Skeletal muscle cell (primary cell): ENCODE data around the gene MYLIP.

Source experiments
- DNase-seq: peaks from one replicate; pipeline ENCODE4 v3.0.0-alpha.2; 2010; ENCODE audit warnings: low read depth
- H3K4me3 ChIP-seq: 2 replicates; pipeline ENCODE4 v1.5.1; 2011; ENCODE audit warnings: low read depth, mild to moderate bottlenecking, control low read depth, low read length, moderate library complexity

MYLIP gene

DNA sequence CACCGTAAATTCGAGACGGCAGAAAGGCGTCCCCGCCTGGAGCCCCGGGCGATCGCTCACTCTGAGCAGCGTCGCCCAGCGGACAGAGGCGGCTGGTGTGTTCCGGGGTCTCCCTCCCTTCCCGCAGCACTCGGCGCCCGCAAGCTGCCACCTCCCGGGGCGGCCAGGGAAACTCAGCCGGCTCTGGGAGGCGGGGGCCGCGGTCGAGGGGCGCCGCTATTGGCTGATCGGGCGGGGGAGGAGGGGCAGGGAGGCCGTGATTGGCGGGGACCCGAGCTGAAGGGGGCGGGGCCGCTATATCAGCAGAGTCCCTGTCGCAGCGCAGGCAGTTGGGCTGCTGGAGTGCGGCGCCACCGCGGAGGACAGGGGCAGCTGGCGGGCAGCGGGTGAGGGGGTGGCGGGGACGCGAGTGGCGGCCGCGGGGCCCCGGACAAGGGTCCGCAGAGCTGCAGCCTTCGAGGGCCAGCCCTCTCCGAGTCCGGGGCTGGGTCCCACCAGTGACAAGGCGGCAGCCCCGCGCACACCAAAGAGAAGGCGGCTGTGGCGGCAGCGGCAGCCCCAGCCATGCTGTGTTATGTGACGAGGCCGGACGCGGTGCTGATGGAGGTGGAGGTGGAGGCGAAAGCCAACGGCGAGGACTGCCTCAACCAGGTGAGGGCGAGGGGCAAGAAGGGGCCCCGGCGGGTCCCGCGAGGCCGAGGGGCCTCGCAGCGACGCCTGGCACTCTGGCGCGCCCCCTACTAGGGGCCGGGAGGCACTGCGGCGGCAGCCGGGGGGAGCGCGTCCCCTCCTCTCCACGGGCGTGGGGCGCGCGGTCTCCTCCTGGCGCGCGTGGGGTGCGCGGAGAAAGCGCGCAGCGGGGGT is at the start of gene MYLIP:
Gene MYLIP, plus strand, starts transcription at position 328 of the 864 bp plus-strand sequence. Its CDS starts 237 bp downstream, at position 565.
- peak within 1 kb of the TSS; percentile 86 for H3K4me3 ChIP-seq

DNA sequence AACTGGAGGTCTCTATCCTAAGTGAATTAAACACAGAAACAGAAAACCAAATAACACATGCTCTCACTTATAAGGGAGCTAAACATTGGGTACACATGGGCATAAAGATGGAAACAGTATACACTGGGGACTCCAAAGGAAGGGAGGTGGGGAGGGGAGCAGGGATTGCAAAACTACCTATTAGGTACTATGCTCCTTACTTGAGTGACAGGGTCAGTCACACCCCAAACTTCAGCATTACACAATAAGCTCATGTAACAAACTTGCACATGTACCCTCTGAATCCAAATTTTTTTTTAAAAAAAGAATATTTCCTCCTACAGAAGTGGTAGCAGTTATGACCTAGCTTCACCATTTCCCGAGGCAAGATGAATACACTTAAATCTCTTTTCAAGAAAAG is 49.5 kb upstream of the MYLIP start:
- no peak for DNase-seq
- H3K4me3 ChIP-seq: no peak overlapping the region

More for the DNA sequence above, at the start of gene MYLIP:
- DNase-seq: peak; percentile 78

DNA sequence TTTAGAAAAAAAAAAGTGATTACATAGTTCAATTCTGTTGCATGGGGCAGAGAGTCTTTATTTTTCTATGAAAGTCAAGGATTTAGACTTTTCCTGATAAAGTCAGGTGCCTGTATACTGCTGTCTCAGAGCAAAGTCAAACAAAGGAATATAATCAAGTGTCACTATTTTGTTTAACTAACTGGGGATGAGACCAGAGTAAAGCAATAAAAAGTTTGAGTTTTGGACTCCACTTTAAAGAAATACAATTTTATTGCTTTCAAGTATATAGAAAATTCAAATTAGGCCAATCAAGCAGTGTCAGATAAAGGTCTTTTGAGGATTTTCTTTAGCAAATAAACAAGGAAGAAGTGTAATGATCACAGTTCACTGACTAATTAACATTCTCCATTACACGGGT is 48.7 kb upstream of the MYLIP start:
- no peak for DNase-seq

DNA sequence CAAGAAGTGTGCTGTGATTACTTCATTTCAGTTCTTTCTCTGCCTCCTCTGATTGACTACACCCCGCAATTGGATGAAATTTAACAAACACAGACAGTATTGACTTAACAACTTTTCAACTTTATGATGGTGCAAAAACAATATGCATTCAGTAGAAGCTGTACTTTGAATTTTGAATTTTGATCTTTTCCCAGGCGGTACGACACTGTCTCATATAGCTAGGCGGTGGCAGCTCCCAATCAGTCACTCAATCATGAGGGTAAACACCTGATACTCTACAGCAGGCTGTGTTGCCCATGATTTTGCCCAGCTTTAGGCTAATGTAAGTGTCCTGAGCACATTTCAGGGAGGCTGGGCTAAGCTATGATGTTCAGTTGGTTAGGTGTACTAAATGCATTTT is 47.6 kb upstream of the MYLIP start:
- no peak for DNase-seq
- H3K4me3 ChIP-seq: no peak overlapping the region

More for the DNA sequence above, 48.7 kb upstream of the MYLIP start:
- H3K4me3 ChIP-seq: no peak overlapping the region

DNA sequence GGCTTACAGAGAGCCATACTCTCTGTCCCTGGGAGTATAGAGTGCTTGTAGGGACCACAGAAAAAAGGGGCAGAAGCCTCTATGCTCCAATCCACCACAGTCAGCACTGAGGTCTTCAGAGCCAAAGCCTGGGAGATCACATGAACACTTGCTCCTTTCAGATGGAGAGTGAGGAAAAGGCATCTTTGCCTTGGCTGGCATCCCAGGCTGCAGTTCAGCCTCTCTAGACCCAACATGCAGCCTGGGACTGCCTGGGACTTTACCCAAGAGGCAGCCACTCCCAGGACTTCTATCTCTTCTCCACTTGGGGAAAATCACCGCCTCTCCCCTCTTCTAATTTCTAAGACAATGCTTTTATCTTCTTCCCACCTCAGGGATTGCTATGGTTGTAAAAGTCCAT is 46.5 kb upstream of the MYLIP start:
- no peak overlapping the region for H3K4me3 ChIP-seq
- no peak for DNase-seq

DNA sequence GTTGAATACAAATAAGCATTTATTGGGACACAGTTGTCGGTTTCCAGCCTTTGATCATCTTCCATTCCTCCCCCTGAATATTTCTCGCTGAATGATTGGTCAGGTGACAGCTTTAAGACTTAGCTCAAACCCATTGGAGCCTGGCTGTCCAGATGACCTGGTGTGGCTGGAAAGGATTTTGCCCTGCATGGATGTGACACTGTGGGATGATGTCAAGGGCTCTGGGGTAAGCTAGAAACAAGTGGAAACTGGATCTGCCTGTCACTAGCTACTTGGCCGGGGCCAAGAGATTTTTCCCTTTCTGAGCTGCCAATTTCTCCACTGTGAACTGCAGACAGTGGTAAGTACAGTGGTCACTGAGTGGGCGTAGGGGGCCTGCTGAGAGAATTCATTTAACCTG is 41.9 kb upstream of the MYLIP start:
- DNase-seq: no peak
- H3K4me3 ChIP-seq: no peak overlapping the region

DNA sequence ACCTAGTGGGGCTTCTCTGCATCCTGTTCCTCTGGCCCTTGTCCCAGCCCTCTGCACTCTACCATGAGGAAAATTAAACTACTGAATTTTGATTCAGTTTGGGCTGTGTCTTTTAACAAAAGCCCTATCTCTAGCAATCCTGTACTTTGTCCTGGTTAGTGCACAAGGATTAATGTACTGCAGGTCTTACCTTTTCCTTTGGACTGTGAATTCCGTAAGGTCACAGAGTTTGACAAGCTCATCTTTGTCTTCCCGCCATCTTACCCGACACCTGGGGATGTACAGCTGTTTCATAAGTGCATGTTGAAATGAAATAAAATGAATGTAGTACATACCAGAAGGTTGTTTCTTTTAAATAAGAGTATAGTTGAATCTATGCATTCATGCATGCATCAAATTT is 41.5 kb upstream of the MYLIP start:
- DNase-seq: no peak
- no peak overlapping the region for H3K4me3 ChIP-seq

DNA sequence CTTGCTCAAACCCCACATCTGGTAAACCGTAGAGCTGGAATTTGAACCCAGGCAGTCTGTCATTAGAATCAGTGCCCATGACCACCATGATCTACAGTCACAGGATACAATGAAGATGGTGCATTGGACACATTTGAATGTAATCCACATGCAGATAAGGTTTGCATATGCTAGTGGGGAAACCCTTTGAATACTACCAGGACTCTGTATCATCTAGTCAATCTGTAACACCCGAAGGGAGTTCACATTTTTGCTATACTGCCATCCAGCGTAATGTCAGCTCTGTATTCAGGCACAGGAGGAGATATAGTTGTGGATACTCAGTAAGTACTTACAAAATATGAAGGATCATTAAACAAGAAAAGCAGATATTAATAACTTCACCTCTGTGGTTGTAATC is 40.5 kb upstream of the MYLIP start:
- H3K4me3 ChIP-seq: no peak overlapping the region
- DNase-seq: no peak

DNA sequence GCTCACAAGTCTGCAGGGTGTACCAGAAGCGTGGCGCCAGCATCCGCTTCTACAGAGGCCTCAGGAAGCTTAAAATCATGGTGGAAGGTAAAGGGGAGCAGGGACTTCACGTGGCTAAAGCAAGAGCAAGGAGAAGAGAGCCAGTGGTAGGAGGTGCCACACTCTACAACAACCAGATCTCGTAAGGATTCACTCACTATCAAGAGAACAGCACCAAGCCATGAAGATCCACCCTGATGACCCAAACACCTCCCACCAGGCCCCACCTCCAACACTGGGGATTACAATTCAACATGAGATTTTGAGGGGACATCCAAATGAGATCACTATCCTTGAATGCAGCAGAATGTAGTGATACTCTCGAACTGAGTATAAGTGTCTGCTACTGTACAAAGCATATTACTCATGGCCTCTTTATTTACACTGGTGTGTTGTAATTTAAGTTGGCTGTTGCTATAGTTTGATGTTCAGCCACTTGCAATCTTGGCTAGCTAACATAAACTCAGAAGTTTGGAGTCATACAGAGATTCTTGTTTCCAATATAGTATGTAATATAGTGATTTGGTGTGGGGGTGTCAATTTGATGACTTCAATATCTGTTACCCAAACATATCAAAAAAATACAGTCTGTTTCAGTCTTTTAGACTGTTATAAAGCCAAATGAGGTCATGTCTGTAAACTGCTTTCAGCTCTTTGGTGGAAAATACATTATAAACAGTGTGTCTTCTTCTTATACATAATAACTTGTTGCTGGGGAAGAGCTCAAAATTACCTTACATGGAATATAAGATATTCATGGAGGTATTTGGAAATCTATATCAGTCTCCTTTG is 39.4 kb upstream of the MYLIP start:
- H3K4me3 ChIP-seq: no peak overlapping the region
- DNase-seq: no peak

DNA sequence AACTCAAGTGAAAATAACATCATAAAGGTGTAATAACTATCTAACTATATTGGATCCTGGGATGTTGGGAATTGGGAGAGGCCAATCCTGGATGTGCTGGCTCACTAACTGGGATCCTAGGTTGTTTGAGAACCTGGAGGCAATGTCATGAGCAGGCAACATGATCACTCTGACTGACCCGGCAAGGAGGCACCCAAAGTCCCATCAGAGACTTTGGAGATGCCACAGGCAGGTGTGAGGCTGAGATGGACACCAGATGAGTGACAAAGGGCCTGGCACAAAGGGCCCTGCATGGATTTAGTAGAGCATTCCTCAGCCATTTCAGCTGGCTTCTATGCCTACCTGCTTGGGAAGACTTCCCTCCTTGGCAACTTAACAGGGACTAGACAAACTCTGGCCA is 38.4 kb upstream of the MYLIP start:
- no peak for DNase-seq
- H3K4me3 ChIP-seq: no peak overlapping the region

DNA sequence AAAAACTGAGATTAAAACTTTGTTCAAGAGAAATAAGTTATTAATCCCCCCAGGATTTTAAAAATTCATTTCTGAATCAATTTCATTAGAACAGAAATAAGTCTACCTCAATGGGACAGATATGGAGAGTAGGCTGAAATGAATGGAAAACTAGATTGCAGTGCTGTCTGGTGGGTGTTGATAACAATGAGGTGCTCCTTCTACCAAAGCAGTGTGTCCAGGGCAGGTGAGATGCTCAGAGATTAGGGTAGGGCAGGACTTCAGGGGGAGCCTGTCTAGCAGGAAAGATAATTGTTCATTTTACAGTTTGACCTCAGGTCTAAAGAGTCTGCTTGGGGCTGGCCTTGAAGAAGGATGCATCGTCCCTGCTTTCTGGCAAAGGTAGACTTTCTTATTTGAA is 38.0 kb upstream of the MYLIP start:
- H3K4me3 ChIP-seq: no peak overlapping the region
- DNase-seq: no peak

DNA sequence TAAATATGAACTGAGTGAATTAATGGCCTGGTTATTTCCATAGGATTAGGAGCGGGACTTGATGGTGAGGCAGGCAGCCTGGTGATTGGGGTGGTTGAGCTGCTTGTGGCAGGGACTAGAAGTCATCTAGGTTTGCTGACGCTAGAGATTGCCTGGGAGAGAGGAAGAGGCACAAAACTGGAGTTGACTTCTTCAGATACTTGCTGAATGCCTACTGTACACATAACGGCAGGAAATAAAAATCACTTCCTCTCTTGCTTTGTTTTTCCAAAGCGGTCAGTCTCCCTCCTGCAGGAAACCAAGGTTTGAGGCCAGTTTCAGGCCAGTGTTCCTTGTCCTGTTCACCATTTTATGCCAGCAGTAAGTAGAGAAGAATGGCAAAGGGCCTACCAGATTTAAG is 36.7 kb upstream of the MYLIP start:
- no peak for DNase-seq
- H3K4me3 ChIP-seq: no peak overlapping the region

DNA sequence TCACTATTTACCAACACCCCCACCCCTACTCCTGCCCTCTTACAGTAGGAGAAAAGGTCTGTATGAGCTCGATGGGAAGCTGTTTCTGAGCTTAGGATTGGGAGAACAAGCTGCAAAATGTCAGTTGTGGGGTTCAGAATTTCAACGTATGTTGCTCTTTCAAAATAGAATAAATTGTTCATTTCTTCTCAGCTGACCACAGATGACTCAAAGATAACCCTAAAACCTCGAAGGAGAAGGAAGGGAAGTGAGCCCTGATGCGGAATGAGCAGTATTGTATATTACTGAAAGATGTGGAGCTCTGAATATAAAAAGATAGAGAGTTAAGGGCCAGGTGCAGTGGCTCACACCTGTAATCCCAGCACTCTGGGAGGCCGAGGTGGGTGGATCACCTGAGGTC is 35.9 kb upstream of the MYLIP start:
- no peak overlapping the region for H3K4me3 ChIP-seq
- DNase-seq: no peak

DNA sequence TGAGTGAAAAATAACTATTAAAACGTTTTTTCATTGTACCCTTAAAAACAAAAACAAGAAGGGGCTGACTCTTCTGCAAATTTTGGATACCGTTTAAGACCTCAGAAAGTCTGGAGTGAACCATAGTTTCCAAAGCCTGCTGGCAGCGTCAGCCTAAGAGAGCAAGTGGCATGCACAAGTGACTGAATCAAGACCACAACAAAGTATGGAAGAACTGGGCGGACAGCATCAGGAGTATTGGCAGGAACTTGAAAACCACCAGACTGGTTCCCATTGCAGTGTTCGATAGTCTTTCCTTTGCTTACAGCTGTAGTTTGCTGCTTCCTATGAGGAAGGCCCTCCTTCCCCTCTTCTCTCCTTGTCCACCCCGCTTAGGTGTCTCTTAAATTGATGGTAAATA is 33.7 kb upstream of the MYLIP start:
- no peak for DNase-seq
- no peak overlapping the region for H3K4me3 ChIP-seq

DNA sequence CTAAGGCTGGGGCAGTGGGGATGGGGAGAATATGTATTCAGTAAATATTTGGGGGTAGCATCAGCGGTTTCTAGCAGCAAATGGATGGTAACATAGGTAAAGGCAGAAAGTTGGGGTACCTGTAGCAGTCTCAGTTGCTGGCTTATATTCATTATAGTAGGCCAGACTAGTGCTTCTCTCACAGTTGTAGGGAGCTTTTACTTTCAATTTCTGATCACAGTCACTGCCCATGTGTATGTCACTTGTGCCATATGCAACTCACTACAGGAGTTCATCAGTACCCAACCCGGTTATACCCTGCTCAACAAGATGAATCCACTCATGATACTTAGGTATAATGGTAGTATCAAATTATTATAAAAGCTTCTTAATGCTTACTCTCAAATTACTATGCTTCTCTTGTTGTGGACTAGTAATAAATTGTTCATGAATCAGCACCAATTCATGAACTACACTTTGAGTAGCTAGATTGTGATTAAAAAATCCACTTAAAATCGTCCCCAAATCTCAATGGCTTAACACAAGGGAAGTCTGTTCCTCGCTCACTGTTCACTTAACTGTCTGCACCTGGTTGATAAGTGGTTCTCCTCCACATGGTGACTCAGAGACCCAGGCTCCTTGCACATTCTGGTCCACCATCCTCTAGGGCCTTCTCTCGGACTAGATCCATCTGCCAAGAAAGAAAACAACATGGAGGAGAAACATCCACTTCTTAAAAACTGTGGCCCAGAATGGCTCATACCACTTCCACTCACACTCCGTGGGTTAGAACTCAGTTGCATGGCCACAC is 31.3 kb upstream of the MYLIP start:
- no peak overlapping the region for H3K4me3 ChIP-seq
- no peak for DNase-seq

DNA sequence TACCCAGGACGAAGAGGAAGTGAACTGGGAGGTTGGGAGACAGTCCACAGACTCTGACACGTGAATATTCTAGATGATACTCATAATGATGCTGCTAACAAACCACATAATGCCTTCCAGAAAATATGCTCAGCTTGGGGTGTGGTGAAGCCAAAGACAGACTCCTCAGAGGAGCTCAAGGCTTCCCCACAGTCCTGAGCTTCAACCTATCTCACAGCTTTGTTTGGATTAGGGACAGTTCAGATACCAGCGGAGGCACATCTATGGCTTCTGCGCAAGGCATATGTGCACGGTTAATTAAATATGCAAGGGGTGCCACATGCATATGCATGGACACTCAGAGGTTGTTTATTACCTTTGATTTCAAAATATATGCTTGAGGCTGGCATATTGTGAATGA is 30.7 kb upstream of the MYLIP start:
- H3K4me3 ChIP-seq: no peak overlapping the region
- no peak for DNase-seq

DNA sequence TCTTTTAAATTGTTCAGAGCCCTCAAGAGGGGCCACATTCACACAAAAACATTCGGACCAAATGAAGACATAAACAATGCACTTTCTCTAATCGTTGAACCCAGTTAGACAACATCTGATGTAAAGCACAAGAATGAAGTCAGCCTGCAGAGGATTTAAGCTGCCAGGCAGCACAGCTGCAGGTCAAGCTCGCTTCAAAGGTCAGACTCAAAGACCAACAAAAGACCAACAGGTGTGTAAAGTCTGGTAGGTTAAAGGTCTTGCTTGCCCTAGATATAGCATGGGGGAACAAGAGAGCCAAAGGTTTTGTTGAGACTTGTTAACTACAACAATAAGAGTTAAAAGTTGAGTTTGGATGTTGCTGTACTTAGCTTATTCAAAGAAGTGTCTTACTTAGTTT is 26.7 kb upstream of the MYLIP start:
- DNase-seq: no peak

DNA sequence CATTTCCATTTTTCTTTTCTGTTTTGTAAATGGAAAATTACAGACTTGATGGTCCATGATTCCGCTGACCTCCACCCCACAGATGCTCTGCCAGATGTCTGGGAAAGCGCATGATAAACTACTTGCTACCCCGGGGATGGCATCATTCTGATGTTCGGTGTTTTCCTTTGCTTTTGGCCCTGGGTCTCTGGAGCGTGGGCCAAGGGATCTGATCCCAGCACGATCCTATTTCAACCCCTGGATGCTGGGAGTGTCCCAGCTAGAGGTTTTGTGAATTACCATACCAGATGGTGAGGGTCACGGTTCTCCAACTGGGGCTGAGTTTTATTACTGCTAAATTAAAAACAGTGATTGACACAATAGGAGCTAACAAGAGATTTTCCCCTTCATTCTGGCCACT is 25.2 kb upstream of the MYLIP start:
- no peak overlapping the region for H3K4me3 ChIP-seq

More for the DNA sequence above, 26.7 kb upstream of the MYLIP start:
- H3K4me3 ChIP-seq: no peak overlapping the region

DNA sequence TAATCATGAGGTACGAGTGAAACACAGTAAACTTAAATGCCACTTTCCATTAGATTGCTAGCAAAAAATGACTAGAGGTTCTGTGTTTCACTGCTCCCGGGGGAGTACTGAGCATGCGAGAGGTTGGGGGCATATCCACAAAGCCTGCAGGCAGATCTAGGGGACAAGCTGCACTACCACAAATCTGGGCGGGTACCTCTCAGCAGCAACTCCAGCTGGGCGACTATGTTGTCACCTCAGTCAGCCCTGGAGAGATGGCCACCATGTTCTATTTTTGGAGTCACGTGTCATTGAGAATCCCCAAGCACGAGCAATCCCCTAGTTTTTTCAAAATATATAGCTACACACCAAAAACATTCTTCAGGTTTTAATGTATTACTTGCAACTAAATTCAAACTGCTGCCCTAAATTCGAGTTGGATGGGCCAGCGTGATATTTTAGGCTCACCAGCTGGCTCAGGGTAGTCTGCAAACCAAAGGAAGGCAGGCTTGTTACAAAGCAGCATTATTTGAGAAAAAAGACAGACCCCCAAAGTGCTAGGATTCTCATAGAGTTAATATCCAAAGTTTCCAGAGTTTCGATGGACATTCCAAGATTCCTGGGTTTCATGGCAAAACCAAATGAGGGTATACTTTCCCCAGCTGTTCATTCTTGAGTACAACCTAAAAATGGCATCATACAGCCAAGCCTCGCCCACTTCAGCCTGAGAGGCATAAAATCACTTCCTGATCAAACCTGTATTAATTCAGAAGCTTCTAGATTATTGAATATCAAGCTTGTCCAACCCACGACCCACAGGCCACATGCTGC is 24.1 kb upstream of the MYLIP start:
- no peak overlapping the region for H3K4me3 ChIP-seq
- no peak for DNase-seq

More for the DNA sequence above, 25.2 kb upstream of the MYLIP start:
- no peak for DNase-seq
